ENCODE results near the gene ZNF565.

ZNF565 gene

GRCh38 chr19:36212895-36213294 lies 1.6 kb downstream of the ZNF565 start:
- no peak for DNase-seq (ENCODE audit: extremely low read depth, low read depth)
- no peak overlapping the region for H3K4me3 ChIP-seq (replicated peaks; ENCODE audit: low read depth, low read length)
- no peak for TF ChIP-seq CTCF (IDR thresholded peaks at IDR 0.05; ENCODE audit: low read depth, low read length, missing control alignments)

- DNase-seq (ENCODE audit: extremely low read depth, low read depth) = no peak
- no peak for TF ChIP-seq CTCF (IDR thresholded peaks at IDR 0.05; ENCODE audit: low read depth, low read length, missing control alignments)
- no peak overlapping the region for H3K4me3 ChIP-seq (replicated peaks; ENCODE audit: low read depth, low read length)
Observed at GRCh38 chr19:36210497-36210896, 4.0 kb downstream of the ZNF565 start.

- no peak overlapping the region for H3K4me3 ChIP-seq (replicated peaks; ENCODE audit: low read depth, low read length)
- DNase-seq (ENCODE audit: extremely low read depth, low read depth) = no peak
- TF ChIP-seq CTCF (IDR thresholded peaks at IDR 0.05; ENCODE audit: low read depth, low read length, missing control alignments) = no peak
Observed at GRCh38 chr19:36209372-36209771, 5.1 kb downstream of the ZNF565 start.

- no peak for TF ChIP-seq CTCF (IDR thresholded peaks at IDR 0.05; ENCODE audit: low read depth, low read length, missing control alignments)
- H3K4me3 ChIP-seq (replicated peaks; ENCODE audit: low read depth, low read length) = no peak overlapping the region
- no peak for DNase-seq (ENCODE audit: extremely low read depth, low read depth)
Observed at GRCh38 chr19:36207605-36208252, 6.7 kb downstream of the ZNF565 start.

GRCh38 chr19:36203293-36203692 lies 11.2 kb downstream of the ZNF565 start:
- no peak for TF ChIP-seq CTCF (IDR thresholded peaks at IDR 0.05; ENCODE audit: low read depth, low read length, missing control alignments)
- H3K4me3 ChIP-seq (replicated peaks; ENCODE audit: low read depth, low read length) = no peak overlapping the region
- no peak for DNase-seq (ENCODE audit: extremely low read depth, low read depth)

GRCh38 chr19:36201684-36202083 lies 12.8 kb downstream of the ZNF565 start:
- TF ChIP-seq CTCF (IDR thresholded peaks at IDR 0.05; ENCODE audit: low read depth, low read length, missing control alignments) = no peak
- DNase-seq (ENCODE audit: extremely low read depth, low read depth) = no peak
- no peak overlapping the region for H3K4me3 ChIP-seq (replicated peaks; ENCODE audit: low read depth, low read length)

- TF ChIP-seq CTCF (IDR thresholded peaks at IDR 0.05; ENCODE audit: low read depth, low read length, missing control alignments) = no peak
- DNase-seq (ENCODE audit: extremely low read depth, low read depth) = no peak
Observed at GRCh38 chr19:36198119-36198518, 16.3 kb downstream of the ZNF565 start.

More at GRCh38 chr19:36198119-36198518, 16.3 kb downstream of the ZNF565 start:
- H3K4me3 ChIP-seq (replicated peaks; ENCODE audit: low read depth, low read length) = no peak overlapping the region
